Retinal pigment epithelial cell (primary cell): ENCODE results near the gene EIF2D.
A peak's percentile ranks its signal among the peaks of the same experiment; 100 is the strongest.
"Not testable (repeated sequence)": the region's sequence is repeated elsewhere in the genome, so short reads cannot be mapped to it uniquely, and the experiment has no call there.

Experiments used
- DNase-seq: peaks from one replicate; pipeline ENCODE4 v3.0.0-alpha.2; 2010; ENCODE audit warnings: low read depth
- H3K4me3 ChIP-seq: 2 replicates; pipeline ENCODE4 v1.5.1; 2011; ENCODE audit warnings: mild to moderate bottlenecking, low read length, control low read depth, moderate library complexity
- TF ChIP-seq, protein P1 (sequence below): conservative IDR thresholded peaks from 2 replicates; pipeline ENCODE4 v1.5.1; 2011; ENCODE audit warnings: low read depth, low read length, control low read depth, inconsistent platforms

The EIF2D gene

DNA sequence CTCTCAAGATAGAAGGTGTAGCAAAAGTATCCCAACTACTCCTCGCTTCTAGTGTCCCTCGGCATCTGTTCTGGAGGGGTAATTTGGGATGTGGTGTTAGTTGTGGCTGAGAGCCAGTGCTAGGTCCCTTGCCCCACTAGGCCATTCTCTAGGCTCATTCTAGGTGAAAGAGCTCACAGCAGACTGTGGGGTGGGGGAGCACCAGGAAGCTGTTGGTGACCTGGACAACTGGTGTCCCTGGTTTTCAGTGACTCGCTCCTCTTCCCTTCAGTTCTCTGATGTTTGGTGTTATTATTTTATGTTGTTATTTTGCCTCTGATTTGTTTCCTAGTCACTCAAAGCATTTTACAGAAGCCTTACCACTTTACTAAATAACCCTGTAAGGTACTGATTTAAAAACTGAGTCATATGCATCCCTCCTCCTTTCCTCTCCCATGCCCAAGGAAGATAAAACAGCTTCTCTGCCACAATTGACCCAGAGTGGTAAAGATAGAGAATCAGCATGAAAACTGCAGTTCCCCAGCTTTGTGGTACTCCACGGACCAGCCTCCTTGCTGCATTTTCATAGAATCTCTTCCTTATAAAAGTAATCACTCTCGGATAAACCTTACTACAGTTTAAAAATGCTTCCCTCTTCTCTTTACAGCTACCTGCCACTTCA, 37.1 kb upstream of the EIF2D start:
- H3K4me3 ChIP-seq, result no peak overlapping the region
- TF ChIP-seq, protein P1, sequence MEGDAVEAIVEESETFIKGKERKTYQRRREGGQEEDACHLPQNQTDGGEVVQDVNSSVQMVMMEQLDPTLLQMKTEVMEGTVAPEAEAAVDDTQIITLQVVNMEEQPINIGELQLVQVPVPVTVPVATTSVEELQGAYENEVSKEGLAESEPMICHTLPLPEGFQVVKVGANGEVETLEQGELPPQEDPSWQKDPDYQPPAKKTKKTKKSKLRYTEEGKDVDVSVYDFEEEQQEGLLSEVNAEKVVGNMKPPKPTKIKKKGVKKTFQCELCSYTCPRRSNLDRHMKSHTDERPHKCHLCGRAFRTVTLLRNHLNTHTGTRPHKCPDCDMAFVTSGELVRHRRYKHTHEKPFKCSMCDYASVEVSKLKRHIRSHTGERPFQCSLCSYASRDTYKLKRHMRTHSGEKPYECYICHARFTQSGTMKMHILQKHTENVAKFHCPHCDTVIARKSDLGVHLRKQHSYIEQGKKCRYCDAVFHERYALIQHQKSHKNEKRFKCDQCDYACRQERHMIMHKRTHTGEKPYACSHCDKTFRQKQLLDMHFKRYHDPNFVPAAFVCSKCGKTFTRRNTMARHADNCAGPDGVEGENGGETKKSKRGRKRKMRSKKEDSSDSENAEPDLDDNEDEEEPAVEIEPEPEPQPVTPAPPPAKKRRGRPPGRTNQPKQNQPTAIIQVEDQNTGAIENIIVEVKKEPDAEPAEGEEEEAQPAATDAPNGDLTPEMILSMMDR, result no peak
- no peak for DNase-seq

DNA sequence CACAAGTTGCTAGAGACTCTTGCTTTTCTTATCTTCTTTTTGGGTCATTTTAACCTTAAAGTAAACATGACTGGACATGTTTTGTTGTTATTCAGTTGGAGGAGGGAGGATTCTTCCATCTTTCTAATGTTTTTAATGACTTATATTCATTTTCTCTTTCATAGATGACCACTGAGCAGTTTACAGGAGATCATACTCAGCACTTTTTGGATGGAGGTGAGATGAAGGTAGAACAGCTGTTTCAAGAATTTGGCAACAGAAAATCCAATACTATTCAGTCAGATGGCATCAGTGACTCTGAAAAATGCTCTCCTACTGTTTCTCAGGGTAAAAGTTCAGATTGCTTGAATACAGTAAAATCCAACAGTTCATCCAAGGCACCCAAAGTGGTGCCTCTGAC, 35.0 kb upstream of the EIF2D start:
- H3K4me3 ChIP-seq, result no peak overlapping the region
- no peak for DNase-seq
- TF ChIP-seq, protein P1, result no peak

DNA sequence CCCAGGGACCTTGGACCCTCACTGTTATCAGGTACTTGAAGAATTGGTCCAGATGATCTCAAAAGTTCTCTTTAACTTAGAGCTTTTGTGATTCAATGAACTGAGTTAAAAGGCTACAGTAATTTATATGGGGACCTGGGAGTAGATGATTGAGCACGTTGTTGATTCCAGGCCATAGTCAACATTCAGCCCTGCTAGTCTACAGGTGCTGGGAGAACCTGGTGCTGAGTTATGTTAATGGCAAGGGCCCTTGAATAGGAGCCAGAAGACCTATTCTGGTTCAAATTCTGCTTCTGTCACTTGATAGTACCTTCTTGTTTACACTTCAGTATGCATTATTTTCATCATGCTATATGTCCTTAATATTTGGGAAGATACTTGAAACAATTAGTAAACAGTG, 34.2 kb upstream of the EIF2D start:
- no peak for DNase-seq

DNA sequence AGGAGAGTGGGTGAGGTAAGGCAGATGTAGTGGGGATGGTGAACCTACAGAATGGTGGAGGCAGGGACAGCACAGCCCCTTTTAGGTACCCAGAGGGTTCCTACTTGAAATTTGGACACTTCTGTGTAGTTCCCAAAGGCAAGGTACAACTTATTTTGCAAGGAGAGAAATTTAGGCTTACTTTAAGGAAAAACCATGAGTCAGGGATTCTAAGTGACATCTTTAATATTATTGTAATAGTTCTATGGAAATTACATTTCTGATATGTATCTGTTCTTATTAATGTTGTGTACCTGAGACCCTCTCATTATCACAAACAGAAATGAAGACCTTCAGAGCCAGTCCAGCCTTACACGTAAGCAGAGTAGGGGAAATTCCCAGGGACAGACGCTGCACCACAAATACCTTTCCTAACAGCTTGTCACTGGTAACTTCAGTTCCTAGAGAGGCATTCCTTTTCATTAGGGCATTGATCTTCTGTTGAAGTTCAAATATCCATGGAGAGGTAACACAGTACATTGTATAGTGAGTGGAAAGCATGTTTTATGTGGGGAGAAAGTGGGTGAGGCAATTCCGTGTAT, 30.9 kb upstream of the EIF2D start:
- TF ChIP-seq, protein P1, result no peak
- H3K4me3 ChIP-seq, result no peak overlapping the region
- DNase-seq, result no peak

More for the DNA sequence above, 34.2 kb upstream of the EIF2D start:
- TF ChIP-seq, protein P1, result no peak
- H3K4me3 ChIP-seq, result no peak overlapping the region

DNA sequence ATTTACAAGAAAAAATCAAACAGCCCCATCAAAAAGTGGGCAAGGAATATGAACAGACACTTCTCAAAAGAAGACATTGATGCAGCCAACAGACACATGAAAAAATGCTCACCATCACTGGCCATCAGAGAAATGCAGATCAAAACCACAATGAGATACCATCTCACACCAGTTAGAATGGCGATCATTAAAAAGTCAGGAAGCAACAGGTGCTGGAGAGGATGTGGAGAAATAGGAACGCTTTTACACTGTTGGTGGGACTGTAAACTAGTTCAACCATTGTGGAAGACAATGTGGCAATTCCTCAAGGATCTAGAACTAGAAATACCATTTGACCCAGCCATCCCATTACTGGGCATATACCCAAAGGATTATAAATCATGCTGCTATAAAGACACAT, 29.8 kb upstream of the EIF2D start:
- DNase-seq, result not testable (repeated sequence)

DNA sequence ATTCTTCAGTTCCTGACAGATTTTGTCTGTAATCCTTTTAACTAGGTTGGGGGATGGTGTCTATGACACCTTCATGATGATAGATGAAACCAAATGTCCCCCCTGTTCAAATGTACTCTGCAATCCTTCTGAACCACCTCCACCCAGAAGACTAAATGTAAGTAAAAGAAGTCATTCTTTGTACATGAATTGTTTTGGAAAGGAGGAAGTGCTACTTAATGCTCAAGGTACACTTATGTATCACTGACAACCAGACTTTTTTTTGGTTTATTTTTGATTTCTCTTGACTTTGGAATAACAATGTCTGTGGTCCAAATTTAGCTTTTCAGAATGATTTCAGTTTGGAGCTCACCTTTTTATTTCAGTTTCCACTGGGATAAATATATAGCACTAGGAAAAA, 25.3 kb upstream of the EIF2D start:
- TF ChIP-seq, protein P1, result no peak
- no peak for DNase-seq
- H3K4me3 ChIP-seq, result no peak overlapping the region

More for the DNA sequence above, 29.8 kb upstream of the EIF2D start:
- H3K4me3 ChIP-seq, result not testable (repeated sequence)

DNA sequence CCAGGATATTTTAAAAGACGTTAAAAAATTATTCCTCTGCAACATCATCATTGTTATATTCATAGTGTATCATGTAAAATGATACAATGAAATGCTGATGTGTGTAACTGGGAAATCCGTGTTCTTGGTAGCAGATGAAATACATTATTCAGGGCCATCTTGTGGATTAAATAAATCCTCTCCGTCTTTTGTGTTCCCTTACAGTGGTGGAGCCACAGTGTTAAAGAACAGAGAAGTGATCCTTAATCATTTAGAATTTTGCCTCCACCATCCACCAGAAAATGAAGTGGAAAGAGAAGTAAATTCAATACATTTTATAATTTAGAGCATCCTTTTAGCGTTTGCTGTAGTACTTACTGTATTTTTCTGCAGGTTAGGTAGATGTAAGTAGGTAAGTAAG, 24.4 kb upstream of the EIF2D start:
- TF ChIP-seq, protein P1, result no peak
- DNase-seq, result no peak
- H3K4me3 ChIP-seq, result peak overlapping the region; percentile 86
